GM04503 (cell line): ENCODE results near the gene DLX4.
A peak's percentile ranks its signal among the peaks of the same experiment; 100 is the strongest.

Source experiments
- DNase-seq: peaks from one replicate; pipeline ENCODE4 v3.0.0-alpha.2; 2012; ENCODE audit warnings: low read depth

DLX4 gene

GRCh38 chr17:49987290-49987585 is 18.2 kb downstream of the DLX4 start:
- DNase-seq = no peak

GRCh38 chr17:49987681-49988441 is 18.9 kb downstream of the DLX4 start:
- peak; percentile 29 for DNase-seq

- no peak for DNase-seq
These were observed 20.5 kb downstream of the DLX4 start for GRCh38 chr17:49989518-49989880.

GRCh38 chr17:49990331-49990730 is 21.3 kb downstream of the DLX4 start:
- no peak for DNase-seq

GRCh38 chr17:49990921-49991320 is 21.9 kb downstream of the DLX4 start:
- DNase-seq = no peak

- DNase-seq = no peak
These were observed 22.4 kb downstream of the DLX4 start for GRCh38 chr17:49991409-49991808.

GRCh38 chr17:49992191-49992932 is 23.4 kb downstream of the DLX4 start:
- DNase-seq = no peak

GRCh38 chr17:49992933-49993422 is 24.0 kb downstream of the DLX4 start:
- DNase-seq = no peak

GRCh38 chr17:49993423-49994060 is 24.6 kb downstream of the DLX4 start:
- no peak for DNase-seq

GRCh38 chr17:49994085-49995054 is 25.4 kb downstream of the DLX4 start:
- DNase-seq = no peak

GRCh38 chr17:49995055-49995738 is 26.2 kb downstream of the DLX4 start, which contains the start of gene DLX3:
DLX3 (minus strand) TSS chr17:49995224; CDS start chr17:49994998, 226 bp downstream.
- DNase-seq = peak; percentile 27

GRCh38 chr17:49996121-49996494 is 27.1 kb downstream of the DLX4 start:
- DNase-seq = no peak

- DNase-seq = no peak
These were observed 27.7 kb downstream of the DLX4 start for GRCh38 chr17:49996495-49997300.

GRCh38 chr17:49997301-49997650 is 28.3 kb downstream of the DLX4 start:
- DNase-seq = no peak

GRCh38 chr17:49997773-49998703 is 29.0 kb downstream of the DLX4 start:
- no peak for DNase-seq

GRCh38 chr17:49998836-49999511 is 30.0 kb downstream of the DLX4 start:
- DNase-seq = no peak

- DNase-seq = no peak
These were observed 34.9 kb downstream of the DLX4 start for GRCh38 chr17:50003911-50004310.

- no peak for DNase-seq
These were observed 40.3 kb downstream of the DLX4 start for GRCh38 chr17:50009282-50009681.

- DNase-seq = no peak
These were observed 44.1 kb downstream of the DLX4 start for GRCh38 chr17:50013079-50013478.
